Measurements from ENCODE around the gene ARID3A.
"Not testable (repeated sequence)": the region's sequence is repeated elsewhere in the genome, so short reads cannot be mapped to it uniquely, and the experiment has no call there.

The ARID3A gene, protein sequence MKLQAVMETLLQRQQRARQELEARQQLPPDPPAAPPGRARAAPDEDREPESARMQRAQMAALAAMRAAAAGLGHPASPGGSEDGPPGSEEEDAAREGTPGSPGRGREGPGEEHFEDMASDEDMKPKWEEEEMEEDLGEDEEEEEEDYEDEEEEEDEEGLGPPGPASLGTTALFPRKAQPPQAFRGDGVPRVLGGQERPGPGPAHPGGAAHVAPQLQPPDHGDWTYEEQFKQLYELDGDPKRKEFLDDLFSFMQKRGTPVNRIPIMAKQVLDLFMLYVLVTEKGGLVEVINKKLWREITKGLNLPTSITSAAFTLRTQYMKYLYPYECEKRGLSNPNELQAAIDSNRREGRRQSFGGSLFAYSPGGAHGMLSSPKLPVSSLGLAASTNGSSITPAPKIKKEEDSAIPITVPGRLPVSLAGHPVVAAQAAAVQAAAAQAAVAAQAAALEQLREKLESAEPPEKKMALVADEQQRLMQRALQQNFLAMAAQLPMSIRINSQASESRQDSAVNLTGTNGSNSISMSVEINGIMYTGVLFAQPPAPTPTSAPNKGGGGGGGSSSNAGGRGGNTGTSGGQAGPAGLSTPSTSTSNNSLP

DNA sequence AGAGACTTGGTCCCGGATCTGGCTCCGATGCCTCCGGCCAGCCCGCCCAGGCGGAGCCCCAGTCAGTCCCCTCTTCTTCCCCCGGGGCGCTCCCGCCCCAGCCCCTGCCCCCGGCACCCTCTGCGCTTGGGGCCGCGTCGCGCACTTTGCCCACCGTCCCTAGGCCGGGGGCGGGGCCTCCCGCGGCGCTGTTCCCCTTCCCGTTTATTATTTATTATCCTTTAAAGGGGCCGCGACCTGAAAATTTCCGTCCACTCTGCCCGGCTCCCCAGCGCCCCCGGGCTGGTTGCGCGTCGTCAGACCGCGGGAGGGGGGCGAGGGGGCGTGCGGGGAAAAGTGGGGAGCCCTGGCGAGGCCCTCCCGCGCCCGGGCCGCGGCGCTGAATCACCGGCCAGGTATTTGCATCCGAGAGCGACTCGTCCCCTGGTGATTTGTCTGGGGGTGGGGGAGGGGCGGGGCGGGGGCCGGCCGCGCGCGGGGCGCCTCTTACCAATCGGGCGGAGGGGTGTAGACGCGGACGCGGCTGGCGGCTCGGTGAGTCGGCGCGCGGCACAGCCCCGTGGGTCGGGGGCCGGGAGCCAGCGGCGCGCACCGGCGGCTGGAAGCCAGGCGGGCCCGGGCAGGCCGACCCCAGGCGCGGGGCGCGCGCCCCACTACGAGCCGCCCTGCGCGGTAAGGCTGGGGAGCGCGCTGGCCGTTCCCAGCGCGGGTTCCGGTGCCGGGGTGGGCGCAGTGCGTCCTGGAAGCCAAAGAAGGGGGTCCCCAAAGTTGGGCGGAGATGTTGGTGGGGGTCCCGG, at the start of gene ARID3A:
TSS of gene ARID3A (plus strand) at position 510 of the 797 bp plus-strand sequence. CDS start 3,494 bp downstream, outside the sequence.
- peak; percentile 83 for DNase-seq

DNA sequence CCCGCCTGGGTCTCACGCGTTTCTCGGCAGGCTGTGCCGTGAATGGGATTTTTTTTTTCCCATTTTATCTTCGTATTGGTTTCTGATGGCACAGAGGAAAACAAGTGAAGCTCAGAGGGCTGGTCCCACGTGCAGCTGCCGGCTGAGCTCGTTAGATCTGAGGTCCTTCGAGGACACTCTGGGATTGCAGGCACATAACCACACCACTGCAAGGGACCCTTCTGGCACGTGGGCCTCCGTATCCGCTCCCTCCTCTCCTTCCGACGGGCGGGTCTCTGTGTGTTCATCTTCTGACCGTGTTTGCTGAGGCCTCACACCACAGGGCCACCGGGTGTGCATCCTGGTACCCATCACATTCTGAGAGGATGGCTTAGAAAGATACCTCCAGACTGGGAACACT, 49.7 kb upstream of the ARID3A start:
- DNase-seq: no peak

DNA sequence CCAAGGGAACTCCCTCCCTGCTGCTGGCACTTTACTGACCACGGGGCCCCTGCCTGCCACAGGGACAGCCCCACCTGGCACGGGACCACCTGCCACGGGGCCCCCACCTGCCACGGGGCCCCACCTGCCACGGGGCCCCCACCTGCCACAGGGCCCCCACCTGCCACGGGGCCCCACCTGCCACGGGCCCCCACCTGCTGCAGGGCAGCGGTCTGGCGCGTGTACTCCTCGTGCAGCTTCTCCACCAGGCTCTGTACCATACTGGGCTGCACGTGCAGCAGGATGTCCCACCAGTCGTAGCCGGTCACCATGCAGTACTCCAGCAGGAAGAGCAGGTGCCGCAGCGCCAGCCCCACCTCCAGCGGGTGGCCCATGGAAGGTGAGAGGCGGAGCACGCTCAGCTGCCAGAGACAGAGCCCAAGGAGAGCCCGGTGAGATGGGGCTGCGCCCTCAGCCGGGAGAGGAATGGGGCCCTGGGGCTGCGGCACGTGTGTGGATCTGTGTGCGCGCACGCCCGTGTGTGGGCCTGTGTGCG, 49.0 kb upstream of the ARID3A start:
- no peak for DNase-seq

DNA sequence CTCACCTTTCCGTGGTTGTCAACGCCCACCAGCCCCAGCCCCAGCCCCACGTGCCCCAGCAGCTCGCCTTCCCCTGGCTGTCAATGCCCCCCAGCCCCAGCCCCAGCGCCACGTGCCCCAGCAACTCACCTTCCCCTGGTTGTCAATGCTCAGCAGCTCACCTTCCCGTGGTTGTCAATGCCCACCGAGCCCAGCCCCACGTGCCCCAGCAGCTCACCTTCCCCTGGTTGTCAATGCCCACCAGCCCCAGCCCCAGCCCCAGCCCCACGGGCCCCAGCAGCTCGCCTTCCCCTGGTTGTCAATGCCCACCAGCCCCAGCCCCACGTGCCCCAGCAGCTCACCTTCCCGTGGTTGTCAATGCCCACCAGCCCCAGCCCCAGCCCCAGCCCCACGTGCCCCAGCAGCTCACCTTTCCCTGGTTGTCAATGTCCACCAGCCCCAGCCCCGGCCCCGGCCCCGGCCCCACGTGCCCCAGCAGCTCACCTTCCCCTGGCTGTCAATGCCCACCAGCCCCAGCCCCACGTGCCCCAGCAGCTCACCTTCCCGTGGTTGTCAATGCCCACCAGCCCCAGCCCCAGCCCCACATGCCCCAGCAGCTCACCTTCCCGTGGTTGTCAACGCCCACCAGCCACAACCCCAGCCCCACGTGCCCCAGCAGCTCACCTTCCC, 47.7 kb upstream of the ARID3A start:
- not testable (repeated sequence) for DNase-seq

DNA sequence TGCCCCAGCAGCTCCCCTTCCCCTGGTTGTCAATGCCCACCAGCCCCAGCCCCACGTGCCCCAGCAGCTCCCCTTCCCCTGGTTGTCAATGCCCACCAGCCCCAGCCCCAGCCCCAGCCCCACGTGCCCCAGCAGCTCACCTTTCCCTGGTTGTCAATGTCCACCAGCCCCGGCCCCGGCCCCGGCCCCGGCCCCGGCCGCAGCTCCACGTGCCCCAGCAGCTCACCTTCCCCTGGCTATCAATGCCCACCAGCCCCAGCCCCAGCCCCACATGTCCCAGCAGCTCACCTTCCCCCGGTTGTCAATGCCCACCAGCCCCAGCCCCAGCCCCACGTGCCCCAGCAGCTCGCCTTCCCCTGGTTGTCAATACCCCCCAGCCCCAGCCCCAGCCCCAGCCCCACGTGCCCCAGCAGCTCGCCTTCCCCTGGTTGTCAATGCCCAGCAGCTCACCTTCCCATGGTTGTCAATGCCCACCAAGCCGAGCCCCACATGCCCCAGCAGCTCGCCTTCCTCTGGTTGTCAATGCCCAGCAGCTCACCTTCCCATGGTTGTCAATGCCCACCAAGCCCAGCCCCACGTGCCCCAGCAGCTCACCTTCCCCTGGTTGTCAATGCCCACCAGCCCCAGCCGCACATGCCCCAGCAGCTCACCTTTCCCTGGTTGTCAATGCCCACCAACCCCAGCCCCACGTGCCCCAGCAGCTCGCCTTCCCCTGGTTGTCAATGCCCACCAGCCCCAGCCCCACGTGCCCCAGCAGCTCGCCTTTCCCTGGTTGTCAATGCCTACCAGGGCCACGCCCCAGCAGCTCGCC, 46.9 kb upstream of the ARID3A start:
- not testable (repeated sequence) for DNase-seq

DNA sequence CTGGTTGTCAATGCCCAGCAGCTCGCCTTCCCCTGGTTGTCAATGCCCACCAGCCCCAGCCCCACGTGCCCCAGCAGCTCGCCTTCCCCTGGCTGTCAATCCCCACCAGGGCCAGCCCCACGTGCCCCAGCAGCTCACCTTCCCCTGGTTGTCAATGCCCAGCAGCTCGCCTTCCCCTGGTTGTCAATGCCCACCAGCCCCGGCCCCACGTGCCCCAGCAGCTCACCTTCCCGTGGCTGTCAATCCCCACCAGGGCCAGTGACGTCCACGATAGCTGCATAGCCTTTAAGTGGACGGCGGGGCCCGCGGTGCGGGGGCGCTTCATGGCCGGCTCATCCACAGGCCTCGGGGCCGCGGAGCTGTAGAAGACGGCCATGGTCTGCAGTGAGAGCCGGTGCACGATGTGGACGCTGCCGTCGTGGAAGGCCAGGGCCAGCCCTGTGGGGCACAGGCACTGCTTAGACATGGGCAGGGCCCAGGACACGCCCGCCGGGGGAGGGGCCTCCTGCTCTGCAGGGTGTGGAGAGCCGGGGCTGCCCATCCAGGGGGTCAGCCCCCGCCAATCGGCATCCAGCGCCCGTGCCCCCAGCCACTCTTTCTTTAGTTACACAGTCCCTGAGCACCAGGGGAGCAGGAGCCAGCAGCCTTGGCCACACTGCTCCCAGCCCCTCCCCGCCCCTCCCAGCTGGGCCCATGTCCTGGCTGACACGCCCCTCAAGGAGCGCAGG, 46.0 kb upstream of the ARID3A start:
- DNase-seq: no peak

DNA sequence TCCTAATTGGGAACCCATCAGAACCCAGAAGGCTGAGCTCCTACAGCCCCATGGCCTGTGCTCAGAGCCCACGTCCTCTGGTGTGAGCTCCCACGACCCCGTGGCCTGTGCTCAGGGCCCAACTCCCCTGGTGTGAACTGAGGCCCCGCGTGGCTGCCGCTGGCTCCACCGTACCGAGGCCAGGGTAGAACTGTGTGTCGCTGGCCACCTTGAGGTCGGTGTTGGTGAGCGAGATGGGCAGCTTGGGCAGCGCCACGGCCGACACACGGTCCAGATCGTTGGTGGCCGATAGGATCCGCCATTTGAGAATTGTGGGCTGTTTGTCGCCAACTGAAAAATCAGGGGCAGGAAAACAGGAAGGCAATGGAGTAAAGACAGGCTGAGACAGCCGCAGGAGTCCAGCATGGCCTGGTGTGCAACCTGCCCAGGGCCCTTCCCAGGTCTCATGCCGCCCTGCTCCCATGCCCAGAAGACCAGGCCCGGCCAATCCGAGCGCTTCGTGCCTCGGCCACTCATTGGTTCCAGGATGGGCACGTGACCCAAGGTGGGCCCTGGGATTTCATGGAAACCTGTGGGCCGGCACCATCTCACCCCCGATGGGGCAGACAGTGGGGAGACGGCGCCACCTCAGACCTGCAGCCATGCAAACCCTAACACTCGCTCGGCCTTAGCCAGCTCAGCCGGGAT, 44.3 kb upstream of the ARID3A start:
- no peak for DNase-seq

DNA sequence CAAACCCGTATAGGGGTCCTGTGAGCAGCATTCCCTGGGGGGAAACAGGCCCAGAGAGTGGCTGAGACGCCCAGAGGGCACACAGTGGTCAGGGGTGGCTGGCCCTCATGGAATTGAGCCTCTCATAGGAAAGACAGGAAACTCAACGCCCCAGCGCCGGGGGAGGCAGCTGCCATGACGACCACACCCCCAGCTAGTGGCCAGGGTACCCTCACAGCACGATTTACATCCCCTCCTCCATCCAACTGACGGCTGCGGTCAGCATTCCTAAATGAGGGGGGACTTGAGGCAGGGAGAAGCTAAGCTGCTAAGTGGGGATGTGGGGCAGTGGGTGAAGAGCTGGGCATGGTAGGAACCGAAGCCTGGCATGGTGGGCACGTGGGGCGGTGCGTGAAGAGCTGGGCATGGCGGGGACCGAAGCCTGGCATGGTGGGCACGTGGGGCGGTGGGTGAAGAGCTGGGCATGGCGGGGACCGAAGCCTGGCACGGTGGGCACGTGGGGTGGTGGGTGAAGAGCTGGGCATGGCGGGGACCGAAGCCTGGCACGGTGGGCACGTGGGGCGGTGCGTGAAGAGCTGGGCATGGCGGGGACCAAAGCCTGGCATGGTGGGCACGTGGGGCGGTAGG, 42.9 kb upstream of the ARID3A start:
- DNase-seq: no peak

DNA sequence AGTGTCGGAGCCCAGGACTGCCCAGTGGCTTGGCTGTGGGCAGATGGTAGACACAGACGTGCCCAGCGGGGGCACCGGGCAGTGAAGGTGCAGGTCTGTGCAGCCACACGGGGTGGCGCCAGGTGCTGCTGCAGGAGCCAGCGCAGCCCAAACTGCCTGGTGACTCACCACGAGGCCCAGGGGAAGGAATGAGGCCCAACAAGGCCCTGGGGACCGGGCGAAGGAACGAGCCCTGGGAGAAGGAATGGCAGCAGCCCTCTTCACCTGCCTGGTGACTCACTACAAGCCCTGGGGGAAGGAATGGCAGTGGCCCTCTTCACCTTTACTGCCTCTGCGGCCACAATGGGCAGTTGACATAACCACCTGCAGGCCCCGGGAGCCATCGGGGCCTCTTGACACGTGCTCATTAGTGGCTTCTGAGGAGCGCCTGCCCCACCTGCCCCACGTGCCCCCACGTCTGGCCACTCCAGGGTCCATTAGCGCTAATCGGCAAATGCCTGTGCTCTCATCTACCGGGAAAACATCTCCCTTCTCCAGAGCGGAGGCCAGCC, 42.1 kb upstream of the ARID3A start:
- no peak for DNase-seq

DNA sequence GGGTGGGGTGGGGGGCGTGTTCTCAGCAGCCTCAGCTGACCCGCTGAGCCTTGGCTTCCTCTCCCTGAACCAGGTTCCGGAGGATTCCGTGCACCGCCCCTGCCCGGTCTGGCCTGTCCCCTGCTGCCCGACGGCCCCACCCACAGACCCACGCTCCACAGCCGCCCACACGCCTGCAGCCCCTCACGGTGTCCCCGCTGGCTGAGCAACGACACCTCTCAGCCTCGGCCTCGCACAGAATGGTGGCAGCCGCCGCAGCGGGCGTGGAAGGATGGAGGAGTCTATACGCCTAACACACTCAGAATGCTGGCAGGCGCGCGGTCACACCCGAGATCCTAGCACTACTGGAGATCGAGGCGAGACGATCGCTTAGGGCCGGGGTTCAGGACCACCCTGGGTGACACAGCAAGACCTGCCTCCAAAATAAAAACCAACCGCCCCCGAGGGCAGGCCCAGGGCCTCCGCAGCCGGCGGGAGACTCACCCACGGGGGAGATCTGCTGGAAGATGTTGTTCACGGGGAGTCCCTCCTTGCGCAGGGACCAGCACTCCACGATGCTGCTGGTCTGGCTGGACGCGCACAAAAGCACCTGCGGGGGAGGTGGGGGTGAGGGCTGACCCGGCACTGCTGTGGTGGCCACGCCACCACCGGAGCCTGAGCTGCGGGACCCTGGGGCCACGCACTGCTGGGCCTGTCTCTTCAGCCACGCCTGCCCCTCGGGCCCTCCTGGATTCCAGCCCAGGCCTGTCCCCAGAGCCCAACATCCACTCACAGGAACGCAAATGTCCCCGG, 41.2 kb upstream of the ARID3A start:
- no peak for DNase-seq

DNA sequence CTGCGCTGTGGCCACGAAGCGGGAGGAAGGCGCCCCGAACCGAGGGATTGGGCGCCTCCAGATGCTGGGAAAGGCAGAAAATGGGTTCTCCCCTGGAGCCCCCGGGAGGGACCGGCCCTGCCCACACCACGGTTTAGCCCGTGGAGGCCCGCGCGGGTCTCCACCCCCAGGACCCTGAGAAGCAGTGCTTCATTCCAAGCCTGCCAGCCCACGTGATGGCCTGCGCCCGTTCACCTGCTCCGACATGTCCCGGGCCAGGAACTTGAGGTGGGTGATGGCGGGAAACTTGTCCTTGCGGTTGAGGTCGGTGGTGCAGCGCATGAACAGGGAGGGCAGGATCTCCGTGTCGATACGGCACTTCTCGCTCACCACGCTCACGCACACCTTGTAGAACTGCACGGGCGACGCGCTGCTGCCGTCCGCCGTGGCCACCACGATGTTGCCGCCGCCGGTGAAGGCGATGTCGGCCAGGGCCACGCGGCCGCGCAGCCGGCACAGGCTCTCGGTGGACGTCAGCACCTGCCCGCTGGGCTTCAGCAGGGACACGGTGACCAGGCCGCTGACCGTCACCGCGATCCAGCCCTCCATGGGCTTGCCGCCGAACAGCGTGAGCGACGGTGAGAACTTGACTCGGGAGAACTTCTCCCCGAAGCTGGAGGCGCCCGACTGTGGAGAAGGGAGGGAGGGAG, 40.2 kb upstream of the ARID3A start:
- DNase-seq: no peak

DNA sequence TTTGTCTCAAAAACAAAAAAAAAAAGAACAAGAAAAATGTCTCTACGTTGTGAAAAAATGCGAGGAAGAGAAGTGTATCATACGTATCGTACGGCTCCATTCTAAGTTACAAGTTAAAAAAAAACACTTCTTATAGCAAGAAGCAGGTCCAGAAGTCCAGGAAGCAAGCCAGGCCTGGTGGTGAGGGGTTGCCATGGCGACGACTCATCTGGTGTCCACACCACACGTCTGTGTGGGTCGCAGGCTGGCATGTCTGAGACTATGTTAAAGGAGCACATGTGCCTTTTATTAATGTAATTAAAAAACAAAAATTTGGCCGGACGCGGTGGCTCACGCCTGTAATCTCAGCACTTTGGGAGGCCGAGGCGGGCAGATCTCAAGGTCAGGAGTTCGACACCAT, 38.8 kb upstream of the ARID3A start:
- no peak for DNase-seq

DNA sequence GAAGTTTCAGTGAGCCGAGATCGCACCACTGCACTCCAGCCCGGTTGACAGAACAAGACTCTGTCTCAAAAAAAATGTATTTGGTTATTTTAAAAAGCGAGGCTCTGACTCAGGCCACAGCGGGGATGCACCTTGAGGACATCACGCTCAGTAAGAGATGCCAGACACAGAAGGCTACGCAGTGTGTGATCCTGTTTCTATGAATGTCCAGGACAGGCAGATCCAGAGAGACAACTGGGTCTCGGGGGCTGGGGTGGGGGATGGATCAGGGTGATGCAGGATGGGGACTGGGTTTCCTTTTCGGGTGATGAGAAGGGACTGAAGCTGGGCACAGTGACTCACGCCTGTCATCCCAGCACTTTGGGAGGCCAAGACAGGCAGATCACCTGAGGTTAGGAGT, 38.2 kb upstream of the ARID3A start:
- no peak for DNase-seq

DNA sequence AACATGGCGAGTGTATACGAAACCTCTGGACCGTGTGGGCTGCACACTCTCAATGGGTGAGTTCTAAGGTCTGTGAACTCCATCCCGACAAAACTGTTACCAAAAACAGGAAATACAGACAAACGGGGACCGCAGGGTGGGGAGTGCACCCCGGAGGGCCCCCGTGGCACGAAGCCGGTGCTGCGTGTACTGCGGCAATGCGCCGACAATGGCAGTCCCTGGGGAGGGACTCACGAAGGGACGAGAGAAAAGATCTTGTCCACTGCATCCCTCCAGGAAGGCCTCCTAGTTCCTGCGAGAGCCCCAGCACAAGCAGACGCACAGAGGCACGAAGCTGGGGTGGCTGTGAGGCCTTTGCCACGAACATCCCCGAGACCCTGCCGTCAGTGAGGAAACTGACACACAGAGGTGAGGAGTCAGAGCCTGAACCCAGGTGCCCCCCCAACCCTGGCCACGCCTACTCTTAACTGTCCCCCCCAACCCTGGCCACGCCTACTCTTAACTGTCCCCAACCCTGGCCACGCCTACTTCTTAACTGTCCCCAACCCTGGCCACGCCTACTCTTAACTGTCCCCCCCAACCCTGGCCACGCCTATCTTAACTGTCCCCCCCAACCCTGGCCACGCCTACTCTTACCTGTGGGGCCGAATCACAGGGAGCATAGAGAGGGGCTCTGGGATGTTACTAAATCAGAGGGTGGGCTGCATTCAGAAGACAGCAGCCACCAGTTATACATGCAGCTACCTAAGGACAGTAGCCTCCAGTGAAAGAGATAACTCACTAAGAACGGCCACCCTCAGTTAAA, 37.1 kb upstream of the ARID3A start:
- DNase-seq: no peak

DNA sequence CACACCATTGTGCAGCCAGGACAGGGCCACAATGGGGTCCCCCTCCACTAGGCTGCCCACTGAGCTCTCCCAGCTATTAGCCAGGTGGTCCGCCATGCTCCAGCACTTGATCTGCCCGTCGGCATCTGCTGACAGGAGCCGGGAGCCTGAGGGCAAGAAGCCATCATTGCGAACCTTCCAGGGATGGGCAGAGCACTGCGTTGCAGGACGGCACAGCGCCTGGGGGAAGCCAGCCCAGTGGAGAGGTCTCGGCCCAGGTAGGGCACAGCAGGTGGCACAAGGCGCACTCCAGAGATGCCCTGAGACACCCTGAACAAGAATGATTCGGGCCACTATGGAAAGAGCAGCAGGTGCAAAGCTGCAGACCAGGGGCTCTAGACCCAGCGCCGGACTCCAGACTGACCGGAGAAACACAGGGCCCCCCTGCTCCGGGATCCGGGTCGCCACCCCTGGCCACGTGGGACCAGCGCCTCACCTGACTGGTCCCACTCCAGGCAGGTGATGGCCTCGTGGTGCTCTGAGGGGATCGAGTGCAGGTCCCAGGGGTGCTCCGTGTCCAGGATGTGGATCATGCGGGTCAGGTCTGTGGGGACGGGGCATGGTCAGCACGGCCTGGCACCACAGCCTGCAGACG, 36.1 kb upstream of the ARID3A start:
- DNase-seq: no peak

DNA sequence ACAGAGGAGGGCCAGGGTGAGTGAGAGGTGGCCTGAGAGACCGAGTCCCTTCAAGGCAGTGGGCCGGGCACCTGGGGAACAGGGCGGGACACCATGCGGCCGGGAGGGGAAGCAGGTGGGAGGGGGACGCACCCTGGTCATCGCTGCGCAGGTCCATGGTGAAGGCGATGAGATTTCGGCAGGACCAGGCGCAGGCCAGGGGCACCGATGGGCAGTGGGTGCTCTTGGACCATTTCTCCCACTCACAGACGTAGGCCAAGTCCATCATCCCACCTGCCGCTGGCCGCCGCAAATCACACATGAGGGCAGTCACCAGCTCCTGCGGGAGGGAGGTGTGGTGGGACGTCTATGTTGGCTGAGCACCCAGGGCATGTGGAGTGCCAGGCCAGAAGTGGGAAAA, 35.0 kb upstream of the ARID3A start:
- DNase-seq: no peak

All from activated CD4-positive, alpha-beta T cell treated with anti-CD3 and anti-CD28 coated beads, Interleukin-2, Interleukin-6, amounts not matched to agents 100 ng/mL and 50 ng/mL, durations not matched to agents 16 hours and 8 hours (primary cell).